ENCODE data around the gene PRR23E.

The PRR23E gene

GRCh38 chr3:127164615-127165014 is 28.3 kb upstream of the PRR23E start:
- no peak overlapping the region for H3K27ac ChIP-seq (ENCODE audit: insufficient read depth, low read depth, low read length, poor library complexity, severe bottlenecking)
- no peaks in the 10 kb centered on the region for H3K27me3 ChIP-seq (ENCODE audit: control insufficient read depth, insufficient read depth, low read length, poor library complexity, severe bottlenecking)
- no peak overlapping the region for H3K4me3 ChIP-seq (ENCODE audit: insufficient read depth, low read depth, low read length)
- 83 to 87% methylated on average over 5 of the region's 5 CpGs for WGBS, 2 experiments
- no peaks in the 10 kb centered on the region for H3K36me3 ChIP-seq (ENCODE audit: control insufficient read depth, insufficient read depth, low read length)
- H3K9me3 ChIP-seq (ENCODE audit: control insufficient read depth, low read length) = no peaks in the 10 kb centered on the region
- peaks cover 12% of the 10 kb centered on the region for H3K4me1 ChIP-seq (ENCODE audit: control insufficient read depth, insufficient read depth, low read length)

GRCh38 chr3:127165036-127165435 is 27.9 kb upstream of the PRR23E start:
- Histone ChIP-seq H3K4me3 (ENCODE audit: insufficient read depth, low read depth, low read length) (no peak overlapping the region), H3K36me3 (ENCODE audit: control insufficient read depth, insufficient read depth, low read length) (no peaks in the 10 kb centered on the region), H3K9me3 (ENCODE audit: control insufficient read depth, low read length) (no peaks in the 10 kb centered on the region), H3K27ac (ENCODE audit: insufficient read depth, low read depth, low read length, poor library complexity, severe bottlenecking) (no peak overlapping the region), H3K27me3 (ENCODE audit: control insufficient read depth, insufficient read depth, low read length, poor library complexity, severe bottlenecking) (no peaks in the 10 kb centered on the region), H3K4me1 (ENCODE audit: control insufficient read depth, insufficient read depth, low read length) (peaks cover 8% of the 10 kb centered on the region)
- 86 to 91% methylated on average over 2 of the region's 2 CpGs for WGBS, 2 experiments

- WGBS, 2 experiments = 56 to 91% methylated on average over 3 to 4 of the region's 5 CpGs
- Histone ChIP-seq H3K4me3 (ENCODE audit: insufficient read depth, low read depth, low read length) (no peak overlapping the region), H3K27me3 (ENCODE audit: control insufficient read depth, insufficient read depth, low read length, poor library complexity, severe bottlenecking) (no peaks in the 10 kb centered on the region), H3K36me3 (ENCODE audit: control insufficient read depth, insufficient read depth, low read length) (no peaks in the 10 kb centered on the region), H3K27ac (ENCODE audit: insufficient read depth, low read depth, low read length, poor library complexity, severe bottlenecking) (no peak overlapping the region), H3K9me3 (ENCODE audit: control insufficient read depth, low read length) (no peaks in the 10 kb centered on the region), H3K4me1 (ENCODE audit: control insufficient read depth, insufficient read depth, low read length) (no peaks in the 10 kb centered on the region)
Measured at GRCh38 chr3:127165694-127166485, 27.0 kb upstream of the PRR23E start.

- no peaks in the 10 kb centered on the region for H3K27me3 ChIP-seq (ENCODE audit: control insufficient read depth, insufficient read depth, low read length, poor library complexity, severe bottlenecking)
- H3K36me3 ChIP-seq (ENCODE audit: control insufficient read depth, insufficient read depth, low read length) = no peaks in the 10 kb centered on the region
- 86 to 87% methylated on average over 9 of the region's 9 CpGs for WGBS, 2 experiments
- no peak overlapping the region for H3K27ac ChIP-seq (ENCODE audit: insufficient read depth, low read depth, low read length, poor library complexity, severe bottlenecking)
- H3K9me3 ChIP-seq (ENCODE audit: control insufficient read depth, low read length) = no peaks in the 10 kb centered on the region
- H3K4me1 ChIP-seq (ENCODE audit: control insufficient read depth, insufficient read depth, low read length) = no peaks in the 10 kb centered on the region
- no peak overlapping the region for H3K4me3 ChIP-seq (ENCODE audit: insufficient read depth, low read depth, low read length)
Measured at GRCh38 chr3:127166501-127167065, 26.3 kb upstream of the PRR23E start.

GRCh38 chr3:127167315-127168043 is 25.5 kb upstream of the PRR23E start:
- H3K27me3 ChIP-seq (ENCODE audit: control insufficient read depth, insufficient read depth, low read length, poor library complexity, severe bottlenecking) = no peaks in the 10 kb centered on the region

GRCh38 chr3:127168271-127168670 is 24.7 kb upstream of the PRR23E start:
- H3K27ac ChIP-seq (ENCODE audit: insufficient read depth, low read depth, low read length, poor library complexity, severe bottlenecking) = no peak overlapping the region
- H3K4me3 ChIP-seq (ENCODE audit: insufficient read depth, low read depth, low read length) = no peak overlapping the region
- H3K9me3 ChIP-seq (ENCODE audit: control insufficient read depth, low read length) = no peaks in the 10 kb centered on the region
- WGBS, 2 experiments = 83 to 85% methylated on average over 6 of the region's 6 CpGs
- peaks cover 12% of the 10 kb centered on the region for H3K4me1 ChIP-seq (ENCODE audit: control insufficient read depth, insufficient read depth, low read length)
- H3K36me3 ChIP-seq (ENCODE audit: control insufficient read depth, insufficient read depth, low read length) = no peaks in the 10 kb centered on the region
- H3K27me3 ChIP-seq (ENCODE audit: control insufficient read depth, insufficient read depth, low read length, poor library complexity, severe bottlenecking) = no peaks in the 10 kb centered on the region

More at GRCh38 chr3:127167315-127168043, 25.5 kb upstream of the PRR23E start:
- Histone ChIP-seq H3K4me1 (ENCODE audit: control insufficient read depth, insufficient read depth, low read length) (peaks cover 4% of the 10 kb centered on the region), H3K9me3 (ENCODE audit: control insufficient read depth, low read length) (no peaks in the 10 kb centered on the region), H3K27ac (ENCODE audit: insufficient read depth, low read depth, low read length, poor library complexity, severe bottlenecking) (no peak overlapping the region), H3K4me3 (ENCODE audit: insufficient read depth, low read depth, low read length) (no peak overlapping the region), H3K36me3 (ENCODE audit: control insufficient read depth, insufficient read depth, low read length) (no peaks in the 10 kb centered on the region)
- WGBS, 2 experiments = 91 to 92% methylated on average over 9 of the region's 9 CpGs

- Histone ChIP-seq H3K9me3 (ENCODE audit: control insufficient read depth, low read length) (no peaks in the 10 kb centered on the region), H3K36me3 (ENCODE audit: control insufficient read depth, insufficient read depth, low read length) (no peaks in the 10 kb centered on the region), H3K4me1 (ENCODE audit: control insufficient read depth, insufficient read depth, low read length) (peaks cover 13% of the 10 kb centered on the region), H3K27me3 (ENCODE audit: control insufficient read depth, insufficient read depth, low read length, poor library complexity, severe bottlenecking) (no peaks in the 10 kb centered on the region), H3K4me3 (ENCODE audit: insufficient read depth, low read depth, low read length) (no peak overlapping the region), H3K27ac (ENCODE audit: insufficient read depth, low read depth, low read length, poor library complexity, severe bottlenecking) (no peak overlapping the region)
- WGBS, 2 experiments = 64 to 65% methylated on average over 7 of the region's 7 CpGs
Measured at GRCh38 chr3:127170814-127171213, 22.1 kb upstream of the PRR23E start.

GRCh38 chr3:127171320-127171719 is 21.6 kb upstream of the PRR23E start:
- 91 to 93% methylated on average over 6 of the region's 6 CpGs for WGBS, 2 experiments
- no peaks in the 10 kb centered on the region for H3K36me3 ChIP-seq (ENCODE audit: control insufficient read depth, insufficient read depth, low read length)
- no peaks in the 10 kb centered on the region for H3K27me3 ChIP-seq (ENCODE audit: control insufficient read depth, insufficient read depth, low read length, poor library complexity, severe bottlenecking)
- H3K27ac ChIP-seq (ENCODE audit: insufficient read depth, low read depth, low read length, poor library complexity, severe bottlenecking) = no peak overlapping the region
- no peaks in the 10 kb centered on the region for H3K9me3 ChIP-seq (ENCODE audit: control insufficient read depth, low read length)
- peaks cover 13% of the 10 kb centered on the region for H3K4me1 ChIP-seq (ENCODE audit: control insufficient read depth, insufficient read depth, low read length)
- no peak overlapping the region for H3K4me3 ChIP-seq (ENCODE audit: insufficient read depth, low read depth, low read length)

GRCh38 chr3:127171721-127172120 is 21.2 kb upstream of the PRR23E start:
- Histone ChIP-seq H3K27ac (ENCODE audit: insufficient read depth, low read depth, low read length, poor library complexity, severe bottlenecking) (no peak overlapping the region), H3K36me3 (ENCODE audit: control insufficient read depth, insufficient read depth, low read length) (no peaks in the 10 kb centered on the region), H3K9me3 (ENCODE audit: control insufficient read depth, low read length) (no peaks in the 10 kb centered on the region), H3K4me3 (ENCODE audit: insufficient read depth, low read depth, low read length) (no peak overlapping the region), H3K4me1 (ENCODE audit: control insufficient read depth, insufficient read depth, low read length) (peaks cover 13% of the 10 kb centered on the region), H3K27me3 (ENCODE audit: control insufficient read depth, insufficient read depth, low read length, poor library complexity, severe bottlenecking) (no peaks in the 10 kb centered on the region)
- 95 to 98% methylated on average over 4 of the region's 4 CpGs for WGBS, 2 experiments

GRCh38 chr3:127172211-127172610 is 20.7 kb upstream of the PRR23E start:
- WGBS, 2 experiments = 84 to 89% methylated on average over 5 of the region's 5 CpGs
- Histone ChIP-seq H3K4me3 (ENCODE audit: insufficient read depth, low read depth, low read length) (no peak overlapping the region), H3K9me3 (ENCODE audit: control insufficient read depth, low read length) (no peaks in the 10 kb centered on the region), H3K4me1 (ENCODE audit: control insufficient read depth, insufficient read depth, low read length) (peaks cover 13% of the 10 kb centered on the region), H3K27ac (ENCODE audit: insufficient read depth, low read depth, low read length, poor library complexity, severe bottlenecking) (no peak overlapping the region), H3K27me3 (ENCODE audit: control insufficient read depth, insufficient read depth, low read length, poor library complexity, severe bottlenecking) (no peaks in the 10 kb centered on the region), H3K36me3 (ENCODE audit: control insufficient read depth, insufficient read depth, low read length) (no peaks in the 10 kb centered on the region)

All from ectodermal cell (in vitro differentiated cells).